Nephron progenitor cell (in vitro differentiated cells): Measurements from ENCODE around the gene WDR86.

Experiments used
- DNase-seq: peaks from one replicate; pipeline ENCODE4 v3.0.0; 2021
- H3K27ac Mint-ChIP-seq: 2 replicates; pipeline ENCODE4 v1.8.0; 2021; ENCODE audit warnings: mild to moderate bottlenecking, moderate library complexity, mixed read lengths
- H3K27me3 Mint-ChIP-seq: 2 replicates; pipeline ENCODE4 v1.8.0; 2021; ENCODE audit warnings: mild to moderate bottlenecking, low read depth, mixed read lengths; ENCODE audit not compliant: poor library complexity
- H3K36me3 Mint-ChIP-seq: 2 replicates; pipeline ENCODE4 v1.8.0; 2021; ENCODE audit warnings: low read depth, mixed read lengths
- H3K4me1 Mint-ChIP-seq: 2 replicates; pipeline ENCODE4 v1.8.0; 2021; ENCODE audit warnings: mixed read lengths
- H3K4me3 Mint-ChIP-seq: 2 replicates; pipeline ENCODE4 v1.8.0; 2021; ENCODE audit warnings: mild to moderate bottlenecking, moderate library complexity, mixed read lengths
- H3K9me3 Mint-ChIP-seq: 2 replicates; pipeline ENCODE4 v1.8.0; 2021; ENCODE audit warnings: mild to moderate bottlenecking, moderate library complexity, mixed read lengths
- TF ChIP-seq, protein P1 (sequence below): fragments of 200-600 bp; sonication (generic); IDR thresholded peaks from 2 replicates; pipeline ENCODE4 v1.5.0; 2021; ENCODE audit warnings: antibody characterized with exemption

WDR86 gene

DNA sequence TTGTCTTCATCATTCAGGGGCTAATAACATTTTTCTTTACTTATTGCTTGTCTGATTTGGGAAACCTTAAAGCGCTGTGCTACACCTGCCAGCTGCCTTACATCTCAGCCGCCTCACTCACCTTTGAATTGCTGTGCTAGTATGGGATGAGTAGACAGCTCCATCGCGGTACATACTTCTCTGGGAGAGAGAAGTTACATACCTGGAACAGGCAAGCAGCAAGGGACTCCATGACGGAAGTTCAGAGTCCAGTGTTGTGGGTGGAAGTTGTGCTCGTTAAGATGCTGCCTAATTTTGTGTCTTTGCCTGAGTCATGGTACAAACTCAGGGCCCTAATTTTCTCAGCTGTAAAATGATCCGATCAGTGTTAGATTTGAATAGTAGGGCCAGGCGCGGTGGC lies 66.3 kb downstream of the WDR86 start:
- Mint-ChIP-seq H3K27me3 (peaks cover 24% of the 10 kb centered on the region), H3K4me1 (peaks cover 13% of the 10 kb centered on the region), H3K27ac (no peak overlapping the region), H3K9me3 (peaks cover 18% of the 10 kb centered on the region), H3K4me3 (peak overlapping the region; percentile 88), H3K36me3 (peaks cover 31% of the 10 kb centered on the region)
- DNase-seq = no peak
- TF ChIP-seq, protein P1, sequence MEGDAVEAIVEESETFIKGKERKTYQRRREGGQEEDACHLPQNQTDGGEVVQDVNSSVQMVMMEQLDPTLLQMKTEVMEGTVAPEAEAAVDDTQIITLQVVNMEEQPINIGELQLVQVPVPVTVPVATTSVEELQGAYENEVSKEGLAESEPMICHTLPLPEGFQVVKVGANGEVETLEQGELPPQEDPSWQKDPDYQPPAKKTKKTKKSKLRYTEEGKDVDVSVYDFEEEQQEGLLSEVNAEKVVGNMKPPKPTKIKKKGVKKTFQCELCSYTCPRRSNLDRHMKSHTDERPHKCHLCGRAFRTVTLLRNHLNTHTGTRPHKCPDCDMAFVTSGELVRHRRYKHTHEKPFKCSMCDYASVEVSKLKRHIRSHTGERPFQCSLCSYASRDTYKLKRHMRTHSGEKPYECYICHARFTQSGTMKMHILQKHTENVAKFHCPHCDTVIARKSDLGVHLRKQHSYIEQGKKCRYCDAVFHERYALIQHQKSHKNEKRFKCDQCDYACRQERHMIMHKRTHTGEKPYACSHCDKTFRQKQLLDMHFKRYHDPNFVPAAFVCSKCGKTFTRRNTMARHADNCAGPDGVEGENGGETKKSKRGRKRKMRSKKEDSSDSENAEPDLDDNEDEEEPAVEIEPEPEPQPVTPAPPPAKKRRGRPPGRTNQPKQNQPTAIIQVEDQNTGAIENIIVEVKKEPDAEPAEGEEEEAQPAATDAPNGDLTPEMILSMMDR = no peak

DNA sequence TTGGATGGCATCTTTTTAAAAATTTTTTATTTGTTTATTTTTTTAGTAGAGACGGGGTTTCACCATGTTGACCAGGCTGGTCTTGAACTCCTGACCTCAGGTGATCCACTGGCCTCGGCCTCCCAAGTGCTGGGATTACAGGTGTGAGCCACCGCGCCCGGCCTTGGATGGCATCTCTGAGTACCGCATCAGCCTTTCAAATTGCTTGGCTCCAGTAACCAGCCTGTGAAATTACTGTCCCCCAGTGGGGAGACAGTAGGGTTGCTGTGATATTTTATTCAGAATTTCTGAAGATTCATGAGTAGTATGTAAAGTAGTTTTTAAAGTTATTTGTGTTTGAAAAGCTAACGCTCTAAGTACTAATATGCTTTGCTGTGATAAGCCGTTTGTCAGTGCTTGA lies 67.0 kb downstream of the WDR86 start:
- Mint-ChIP-seq H3K4me3 (peak overlapping the region; percentile 88), H3K9me3 (peaks cover 18% of the 10 kb centered on the region), H3K27ac (no peak overlapping the region), H3K27me3 (peaks cover 24% of the 10 kb centered on the region), H3K4me1 (peaks cover 13% of the 10 kb centered on the region), H3K36me3 (peaks cover 26% of the 10 kb centered on the region)
- DNase-seq = no peak
- TF ChIP-seq, protein P1 = no peak

DNA sequence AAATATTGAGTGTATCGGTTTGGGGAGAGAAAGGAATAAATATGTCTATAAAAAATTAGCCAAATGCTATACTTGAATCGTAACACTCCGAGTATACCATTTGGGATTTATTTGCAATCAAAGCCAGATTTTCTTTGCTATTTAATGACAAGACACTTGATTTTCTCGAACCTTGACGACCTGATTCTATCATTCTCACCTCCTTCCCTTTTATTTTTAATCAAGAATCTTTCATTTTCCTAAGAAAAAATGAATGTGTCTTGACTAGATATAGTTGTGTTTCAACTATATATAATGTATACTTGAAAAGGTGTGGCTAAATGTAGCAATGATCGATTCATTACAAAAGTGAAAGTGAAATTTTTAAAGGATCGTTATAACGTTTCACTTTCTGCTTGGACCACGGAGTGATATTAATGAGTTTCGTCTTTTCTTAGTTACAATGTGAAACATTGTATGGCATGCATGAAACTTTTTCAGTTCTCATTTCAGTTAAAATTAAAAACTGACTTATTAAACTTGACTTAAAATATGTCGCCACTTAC lies 67.7 kb downstream of the WDR86 start:
- DNase-seq = no peak
- Mint-ChIP-seq H3K36me3 (peaks cover 24% of the 10 kb centered on the region), H3K4me1 (peaks cover 13% of the 10 kb centered on the region), H3K27ac (no peak overlapping the region), H3K4me3 (peak overlapping the region; percentile 88), H3K9me3 (peaks cover 18% of the 10 kb centered on the region), H3K27me3 (peaks cover 28% of the 10 kb centered on the region)
- TF ChIP-seq, protein P1 = no peak

DNA sequence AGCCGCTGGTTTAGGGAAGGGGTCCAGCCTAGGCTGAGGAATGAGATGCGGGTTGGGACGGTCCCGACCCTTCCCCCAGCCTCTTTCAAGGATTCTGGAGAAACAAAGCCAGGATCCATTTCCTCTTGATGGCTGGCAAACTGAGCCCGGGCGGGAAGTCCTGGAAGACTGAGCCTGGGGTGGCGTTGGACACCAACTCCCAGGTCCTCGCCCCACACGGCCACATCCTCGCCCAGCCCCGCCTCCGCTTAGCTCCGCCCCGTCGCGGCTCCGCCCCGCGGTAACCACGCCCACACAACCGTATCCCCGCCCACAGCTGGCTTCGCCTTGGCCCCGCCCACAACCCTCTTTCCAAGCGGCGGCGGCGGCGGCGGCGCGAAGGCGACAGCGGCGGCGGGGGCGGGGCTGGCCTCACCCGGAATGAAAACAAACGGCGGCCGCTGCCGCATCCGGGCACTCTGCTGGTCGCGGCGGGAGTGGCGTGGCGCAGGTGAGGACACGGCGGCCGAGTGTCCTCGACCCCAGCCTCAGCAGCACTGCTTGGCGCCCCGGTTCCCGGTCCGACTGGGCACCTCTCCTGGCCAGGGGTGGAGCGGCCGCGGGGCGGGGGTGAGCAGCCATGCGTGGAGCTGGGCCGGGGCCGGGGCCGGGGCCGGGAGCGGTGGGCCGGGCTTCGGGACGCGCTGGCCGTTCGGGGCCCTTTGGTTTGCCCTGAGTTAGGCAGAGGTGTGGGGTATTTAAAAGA lies 68.3 kb downstream of the WDR86 start, which contains the start of gene NUB1:
TSS of gene NUB1 (plus strand) at position 456 of the 745 bp plus-strand sequence. CDS start 3,538 bp downstream, outside the sequence.
- Mint-ChIP-seq H3K4me3 (peak within 1 kb of the TSS; percentile 88), H3K9me3 (peaks cover 18% of the 10 kb centered on the region), H3K4me1 (peaks cover 13% of the 10 kb centered on the region), H3K27ac (no peak within 1 kb of the TSS), H3K36me3 (peaks cover 20% of the 10 kb centered on the region), H3K27me3 (peaks cover 31% of the 10 kb centered on the region)
- DNase-seq = peak; percentile 97
- TF ChIP-seq, protein P1 = no peak

DNA sequence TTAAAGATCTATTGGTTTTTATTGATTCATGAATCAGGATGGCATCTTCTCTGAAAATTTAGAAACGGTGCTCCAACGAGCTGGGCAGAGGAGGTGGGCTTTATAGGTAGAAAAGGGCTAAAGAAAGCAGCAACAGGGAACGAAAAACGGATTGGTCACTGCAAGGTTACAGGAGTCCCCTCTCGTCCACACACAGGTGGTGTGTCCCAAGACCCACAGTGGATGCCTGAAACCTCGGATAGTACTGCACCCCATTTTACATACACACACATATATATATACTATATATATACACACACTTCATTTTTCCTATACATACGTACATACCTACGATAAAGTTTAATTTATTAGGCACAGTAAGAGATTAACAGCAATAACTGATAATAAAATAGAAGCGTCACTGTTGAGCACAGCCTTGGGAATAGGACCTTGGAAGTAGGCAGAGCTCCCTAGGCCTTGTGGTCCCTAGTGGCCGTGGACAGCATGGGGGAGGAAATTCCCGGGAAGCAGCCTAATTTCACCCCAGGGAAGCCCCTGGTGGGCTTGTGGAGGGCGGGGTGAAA lies 69.0 kb downstream of the WDR86 start:
- Mint-ChIP-seq H3K9me3 (peaks cover 18% of the 10 kb centered on the region), H3K4me3 (peak overlapping the region; percentile 88), H3K27me3 (peaks cover 33% of the 10 kb centered on the region), H3K4me1 (peaks cover 13% of the 10 kb centered on the region), H3K27ac (no peak overlapping the region), H3K36me3 (peaks cover 13% of the 10 kb centered on the region)
- TF ChIP-seq, protein P1 = no peak
- no peak for DNase-seq
